ENCODE data around the gene FLII.

- no peak for TF ChIP-seq CTCF (conservative IDR thresholded peaks at IDR 0.05; ENCODE audit: low read depth in 2 of 2)
- TF ChIP-seq STAT1 (IDR thresholded peaks at IDR 0.05; ENCODE audit: unreplicated experiment), result no peak
- TF ChIP-seq POLR2AphosphoS5 (IDR thresholded peaks at IDR 0.05; ENCODE audit: low read depth), result no peak
- TF ChIP-seq EZH2phosphoT487 (IDR thresholded peaks at IDR 0.05; ENCODE audit: unreplicated experiment), result no peak
- TF ChIP-seq ZNF331 (CRISPR knock-in tag; IDR thresholded peaks at IDR 0.05; ENCODE audit: low read depth), result no peak
- no peak for TF ChIP-seq EZH2 (IDR thresholded peaks at IDR 0.05; ENCODE audit: low read depth, unreplicated experiment)
- no peak for TF ChIP-seq REST (IDR thresholded peaks at IDR 0.05; ENCODE audit: unreplicated experiment)
- no peak for TF ChIP-seq ETS1 (IDR thresholded peaks at IDR 0.05)
- TF ChIP-seq CREB1 (CRISPR knock-in tag; IDR thresholded peaks at IDR 0.05; ENCODE audit: low read depth), result no peak
Measured at GRCh38 chr17:18205861-18206260, 52.7 kb downstream of the FLII start.
